Body of pancreas (tissue), 4 donors: ENCODE data around the gene DARS1.

ENCODE experiments used
- CTCF ChIP-seq, 7 experiments: fragments of 450-650 bp in 4 of 7; fragments of 200-600 bp in 3 of 7; sonication (generic) in 3 of 7; IDR thresholded peaks; one replicate each; pipeline ENCODE4 v1.5.1; 2016 to 2019; ENCODE audit warnings: antibody characterized with exemption in 7 of 7
- POLR2A ChIP-seq, 3 donors: fragments of 450-650 bp; IDR thresholded peaks; one replicate each; pipeline ENCODE4 v1.6.1; 2016; ENCODE audit warnings: antibody characterized with exemption in 3 of 3, mild to moderate bottlenecking in 2 of 3

GRCh38 chr2:135926605-135927004 lies 58.8 kb downstream of the DARS1 start:
- TF ChIP-seq CTCF (IDR thresholded peaks at IDR 0.05) (no peak), POLR2A (IDR thresholded peaks at IDR 0.05) (no peak)
